Urinary bladder (tissue), 4 donors: ENCODE results near the gene CISH. TPM values are rescaled to one million over a fixed set of nuclear protein-coding genes. Genes with fewer than 3 reads are reported as not detected.

Source experiments
- DNase-seq: peaks from one replicate; pipeline ENCODE4 v3.0.0-alpha.2; 2015; ENCODE audit errors: extremely low spot score
- H3K27ac ChIP-seq: one replicate; pipeline ENCODE4 v1.5.1; 2013; ENCODE audit warnings: low read depth, mild to moderate bottlenecking, moderate library complexity
- H3K36me3 ChIP-seq: one replicate; pipeline ENCODE4 v1.6.1; 2013; ENCODE audit warnings: mild to moderate bottlenecking, moderate library complexity; ENCODE audit not compliant: insufficient read depth
- H3K4me1 ChIP-seq: one replicate; pipeline ENCODE4 v1.6.1; 2013; ENCODE audit warnings: mild to moderate bottlenecking, moderate library complexity; ENCODE audit not compliant: insufficient read depth
- H3K4me3 ChIP-seq: one replicate; pipeline ENCODE4 v1.5.1; 2013; ENCODE audit warnings: low read depth, low read length
- WGBS: extraction: QIAGEN DNeasy Blood & Tissue Kit; methylation state at CpG from one replicate; pipeline ENCODE4 v1.1.7; 2013; 5-methylcytosine and 5-hydroxymethylcytosine counted together
- polyA plus RNA-seq: library from polyadenylated mRNA; stranded (reverse); fragments of 200-250 nt; gene quantifications from one replicate; pipeline ENCODE4 v1.2.3, GENCODE V29; 2013
- total RNA-seq: library from RNA; depleted of rRNA; stranded (reverse); fragments of >200 nt; gene quantifications from one replicate; pipeline ENCODE4 v1.2.3, GENCODE V29; 2014
- donor health status: healthy with polysubstance abuse.
- donor health status: healthy.

Gene CISH
- total and polyA plus RNA-seq, 2 donors, result 5.0 to 7.9 TPM

- Histone ChIP-seq H3K36me3 (no peaks in the 10 kb centered on the region), H3K4me3 (no peak overlapping the region), H3K4me1 (no peaks in the 10 kb centered on the region), H3K27ac (no peak overlapping the region)
- WGBS, result 40% methylated on average over 7 of the region's 7 CpGs
- DNase-seq, result no peak
These were observed 53.7 kb downstream of the CISH start for GRCh38 chr3:50557915-50558314.

- WGBS, result 66% methylated on average over 8 of the region's 8 CpGs
- Histone ChIP-seq H3K4me3 (no peak overlapping the region), H3K4me1 (no peaks in the 10 kb centered on the region), H3K36me3 (no peaks in the 10 kb centered on the region), H3K27ac (no peak overlapping the region)
- DNase-seq, result no peak
These were observed 54.5 kb downstream of the CISH start for GRCh38 chr3:50557106-50557505.

Other genes with a start within 250 kb of the CISH start
- 1.4 TPM for gene CACNA2D2, start 108.1 kb downstream of the CISH start, total RNA-seq
- 1.3 TPM for gene CACNA2D2, start 108.1 kb downstream of the CISH start, polyA plus RNA-seq
- 9.3 TPM for gene C3orf18, start 44.0 kb downstream of the CISH start, total RNA-seq
- 21.6 TPM for gene C3orf18, start 44.0 kb downstream of the CISH start, polyA plus RNA-seq
- 15.0 TPM for gene HEMK1, start 42.3 kb downstream of the CISH start, total RNA-seq
- gene HEMK1, start 42.3 kb downstream of the CISH start, polyA plus RNA-seq, result 17.6 TPM
- 20.5 TPM for gene MAPKAPK3, start 5.4 kb upstream of the CISH start, total RNA-seq
- 23.0 TPM for gene MAPKAPK3, start 5.4 kb upstream of the CISH start, polyA plus RNA-seq
- 1.7 TPM for gene DOCK3, start 63.2 kb upstream of the CISH start, total RNA-seq
- 0.66 TPM for gene DOCK3, start 63.2 kb upstream of the CISH start, polyA plus RNA-seq